ENCODE data around the gene TREM2. TPM values are rescaled to one million over a fixed set of nuclear protein-coding genes. Genes with fewer than 3 reads are reported as not detected.

The TREM2 gene
- total RNA-seq, 5 donors from 2014 or later (not counting 1 experiment from before 2014, with no cell fraction given): 0.23 to 0.25 TPM; not detected in 3

DNA sequence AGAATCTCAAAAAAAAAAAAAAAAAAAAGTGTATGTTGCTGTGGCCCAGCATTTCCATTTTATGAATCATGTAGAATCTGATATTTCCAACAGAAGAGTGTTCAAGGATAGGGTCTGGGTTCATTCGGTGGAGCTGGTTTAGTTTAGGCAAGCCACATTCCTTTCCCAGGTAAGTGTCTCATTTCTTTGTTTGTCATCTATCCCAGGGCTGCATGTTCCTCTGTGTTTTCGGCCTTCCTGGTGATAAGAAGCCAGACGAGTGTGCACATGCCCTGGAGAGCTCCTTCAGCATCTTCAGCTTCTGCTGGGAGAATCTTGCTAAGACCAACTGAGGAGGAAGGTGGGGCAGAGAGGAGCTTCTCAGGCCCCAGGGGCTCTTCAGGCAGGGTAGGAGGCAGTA is 51.9 kb downstream of the TREM2 start:
- no peak overlapping the region for H3K27ac Mint-ChIP-seq
- H3K4me3 ChIP-seq (ENCODE audit: control insufficient read depth in 1 of 2, extremely low read depth in 1 of 2, low read length in 1 of 2): no peak overlapping the region
- ATAC-seq (replicated peaks in 1 of 4) (no peak), DNase-seq (no peak)
- no peaks in the 10 kb centered on the region for H3K27me3 ChIP-seq (replicated peaks in 1 of 2; ENCODE audit: control insufficient read depth in 2 of 2, extremely low read depth in 1 of 2, insufficient read depth in 2 of 2, low read length in 1 of 2)
- no peak overlapping the region for H3K27ac ChIP-seq (ENCODE audit: low read length)
- H3K9me3 Mint-ChIP-seq: no peaks in the 10 kb centered on the region
- no peaks in the 10 kb centered on the region for H3K4me1 ChIP-seq (ENCODE audit: control insufficient read depth in 1 of 2, extremely low read depth in 1 of 2, insufficient read depth in 2 of 2, low read length in 2 of 2)
- no peak overlapping the region for H3K4me3 Mint-ChIP-seq
- ChIA-PET POLR2A (no interaction called here), CTCF (interaction anchor here in 1 of 2 donors (0.6 kb wide), 1 partner anchor 1422 kb away, joined by 3 read pairs; no protein-coding TSS in a partner anchor)
- no peaks in the 10 kb centered on the region for H3K27me3 Mint-ChIP-seq
- no peaks in the 10 kb centered on the region for H3K36me3 ChIP-seq (ENCODE audit: control insufficient read depth in 2 of 2, extremely low read depth in 1 of 2, insufficient read depth in 1 of 2, low read length in 1 of 2)
- WGBS (ENCODE audit: insufficient coverage): 82% methylated on average over 2 of the region's 3 CpGs
- H3K4me1 Mint-ChIP-seq: no peaks in the 10 kb centered on the region
- H3K36me3 Mint-ChIP-seq: peaks cover 27% of the 10 kb centered on the region
- H3K9me3 ChIP-seq: no peaks in the 10 kb centered on the region

Other genes starting within 250 kb of the TREM2 start
- gene UNC5CL, start 123.9 kb downstream of the TREM2 start, total RNA-seq: 1 to 10 TPM; 4.3 to 7.3 (median 5.5) TPM
- not detected for gene TSPO2, start 120.6 kb downstream of the TREM2 start, total RNA-seq
- gene APOBEC2, start 109.9 kb downstream of the TREM2 start, total RNA-seq: not detected
- 10 to 100 TPM; 33.1 to 43.2 (median 39.4) TPM for gene OARD1, start 90.8 kb downstream of the TREM2 start, total RNA-seq
- gene NFYA, start 90.1 kb downstream of the TREM2 start, total RNA-seq: 10 to 100 TPM; 36.2 to 47.0 (median 42.2) TPM
- 1 to 10 TPM in 1 of 5 donors, not detected in 4; 1.5 TPM for gene TREML1, start 8.8 kb downstream of the TREM2 start, total RNA-seq
- gene TREML2, start 38.0 kb upstream of the TREM2 start, total RNA-seq: 1 to 10 TPM; 1.2 to 5.8 (median 3.7) TPM
- gene TREML4, start 65.2 kb upstream of the TREM2 start, total RNA-seq: not detected
- under 1 TPM in 1 of 5 donors, not detected in 4; 0.23 TPM for gene TREM1, start 123.6 kb upstream of the TREM2 start, total RNA-seq
- gene NCR2, start 172.5 kb upstream of the TREM2 start, total RNA-seq: not detected

All from T-cell (primary cell).